IMR-90 (cell line): ENCODE measurements around the gene KLF9.

ENCODE experiments used
- CEBPB ChIP-seq: IDR thresholded peaks from 2 replicates; pipeline ENCODE4 v1.6.1; 2012; ENCODE audit warnings: low read depth, low read length, improper control_type of control experiment
- CTCF ChIP-seq: conservative IDR thresholded peaks from 2 replicates; pipeline ENCODE4 v1.5.1; 2012; ENCODE audit warnings: mild to moderate bottlenecking, low read depth, low read length, improper control_type of control experiment
- FOS ChIP-seq: fragments of 150-350 bp; IDR thresholded peaks from 2 replicates; pipeline ENCODE4 v1.6.1; 2016; ENCODE audit warnings: low read depth, low read length
- MAZ ChIP-seq: IDR thresholded peaks from 2 replicates; pipeline ENCODE4 v1.6.1; 2012; ENCODE audit warnings: low read depth, mild to moderate bottlenecking, low read length, improper control_type of control experiment, moderate library complexity, borderline replicate concordance
- MXI1 ChIP-seq: IDR thresholded peaks from 2 replicates; pipeline ENCODE4 v1.6.1; 2012; ENCODE audit warnings: low read depth, mild to moderate bottlenecking, low read length, moderate library complexity, borderline replicate concordance
- POLR2A ChIP-seq: IDR thresholded peaks from 2 replicates; pipeline ENCODE4 v1.6.1; 2012; ENCODE audit warnings: mild to moderate bottlenecking, low read depth, low read length
- RCOR1 ChIP-seq: IDR thresholded peaks from 2 replicates; pipeline ENCODE4 v1.6.1; 2012; ENCODE audit warnings: mild to moderate bottlenecking, low read length, improper control_type of control experiment; ENCODE audit not compliant: insufficient replicate concordance

GRCh38 chr9:70347046-70347445, 67.4 kb downstream of the KLF9 start:
- no peak for TF ChIP-seq CTCF
- TF ChIP-seq POLR2A = no peak
- no peak for TF ChIP-seq RCOR1
- TF ChIP-seq CEBPB = no peak
- no peak for TF ChIP-seq FOS
- no peak for TF ChIP-seq MAZ
- TF ChIP-seq MXI1 = no peak
